Esophagus (tissue), 2 donors: Measurements from ENCODE around the gene UROS. TPM values are rescaled to one million over a fixed set of nuclear protein-coding genes. Genes with fewer than 3 reads are reported as not detected.

Experiments used
- H3K27ac ChIP-seq, 2 donors: one replicate each; pipeline ENCODE4 v1.5.1; 2013; ENCODE audit warnings: low read depth in 2 of 2, mild to moderate bottlenecking in 2 of 2, inconsistent platforms in 1 of 2, low read length in 1 of 2, moderate library complexity in 1 of 2
- H3K27me3 ChIP-seq, 2 donors: one replicate each; pipeline ENCODE4 v1.6.1; 2013; ENCODE audit warnings: low read length in 2 of 2, control low read depth in 1 of 2, mild to moderate bottlenecking in 1 of 2; ENCODE audit not compliant: insufficient read depth in 2 of 2, control insufficient read depth in 1 of 2
- H3K36me3 ChIP-seq, 2 donors: one replicate each; pipeline ENCODE4 v1.6.1; 2013; ENCODE audit warnings: low read length in 1 of 2; ENCODE audit not compliant: control insufficient read depth in 2 of 2, insufficient read depth in 2 of 2
- H3K4me1 ChIP-seq, 2 donors: one replicate each; pipeline ENCODE4 v1.6.1; 2013; ENCODE audit warnings: low read length in 1 of 2; ENCODE audit not compliant: control insufficient read depth in 2 of 2, insufficient read depth in 2 of 2
- H3K4me3 ChIP-seq, 2 donors: one replicate each; pipeline ENCODE4 v1.5.1; 2013; ENCODE audit warnings: low read length in 2 of 2, mild to moderate bottlenecking in 2 of 2, low read depth in 1 of 2, moderate library complexity in 1 of 2
- H3K9me3 ChIP-seq, 2 donors: one replicate each; pipeline ENCODE4 v1.6.1; 2013; ENCODE audit warnings: mild to moderate bottlenecking in 2 of 2, low read depth in 1 of 2, low read length in 1 of 2, moderate library complexity in 1 of 2; ENCODE audit not compliant: control insufficient read depth in 2 of 2, insufficient read depth in 1 of 2
- WGBS, 2 donors: extraction: QIAGEN DNeasy Blood & Tissue Kit; methylation state at CpG; one replicate each; pipeline ENCODE4 v1.1.7; 2013; 5-methylcytosine and 5-hydroxymethylcytosine counted together
- polyA plus RNA-seq, 2 donors: library from polyadenylated mRNA; stranded (reverse); fragments of 200-250 nt; gene quantifications; one replicate each; pipeline ENCODE4 v1.2.3, GENCODE V29; 2013
- donor health status: healthy with polysubstance abuse.
- donor health status: Bipolar disorder and iron deficiency.

The UROS gene
- polyA plus RNA-seq, 2 donors = 16.8 to 23.6 TPM

- 82 to 88% methylated on average over 2 of the region's 2 CpGs for WGBS, 2 donors
- Histone ChIP-seq H3K4me1 (no peaks in the 10 kb centered on the region), H3K27ac (no peak overlapping the region), H3K4me3 (no peak overlapping the region), H3K27me3 (no peaks in the 10 kb centered on the region), H3K9me3 (no peaks in the 10 kb centered on the region), H3K36me3 (peaks cover 13 to 15% of the 10 kb centered on the region in 2 donors)
Observed at GRCh38 chr10:125850766-125851731, 28.0 kb upstream of the UROS start.

GRCh38 chr10:125849448-125849847 is 26.4 kb upstream of the UROS start:
- H3K4me1 ChIP-seq = no peaks in the 10 kb centered on the region
- H3K9me3 ChIP-seq = no peaks in the 10 kb centered on the region
- 83 to 90% methylated on average over 7 of the region's 7 CpGs for WGBS, 2 donors
- H3K27ac ChIP-seq = no peak overlapping the region
- peaks cover 15 to 20% of the 10 kb centered on the region in 2 donors for H3K36me3 ChIP-seq
- no peak overlapping the region for H3K4me3 ChIP-seq
- no peaks in the 10 kb centered on the region for H3K27me3 ChIP-seq

GRCh38 chr10:125848857-125849256 is 25.8 kb upstream of the UROS start:
- Histone ChIP-seq H3K27me3 (no peaks in the 10 kb centered on the region), H3K27ac (no peak overlapping the region), H3K36me3 (peaks cover 15 to 20% of the 10 kb centered on the region in 2 donors), H3K9me3 (no peaks in the 10 kb centered on the region), H3K4me3 (no peak overlapping the region), H3K4me1 (no peaks in the 10 kb centered on the region)
- 94 to 97% methylated on average over 2 of the region's 2 CpGs for WGBS, 2 donors

- 82 to 96% methylated on average over 2 of the region's 2 CpGs for WGBS, 2 donors
- Histone ChIP-seq H3K4me3 (no peak overlapping the region), H3K36me3 (peaks cover 15 to 22% of the 10 kb centered on the region in 2 donors), H3K4me1 (no peaks in the 10 kb centered on the region), H3K9me3 (no peaks in the 10 kb centered on the region), H3K27ac (no peak overlapping the region), H3K27me3 (no peaks in the 10 kb centered on the region)
Observed at GRCh38 chr10:125848371-125848770, 25.3 kb upstream of the UROS start.

DNA sequence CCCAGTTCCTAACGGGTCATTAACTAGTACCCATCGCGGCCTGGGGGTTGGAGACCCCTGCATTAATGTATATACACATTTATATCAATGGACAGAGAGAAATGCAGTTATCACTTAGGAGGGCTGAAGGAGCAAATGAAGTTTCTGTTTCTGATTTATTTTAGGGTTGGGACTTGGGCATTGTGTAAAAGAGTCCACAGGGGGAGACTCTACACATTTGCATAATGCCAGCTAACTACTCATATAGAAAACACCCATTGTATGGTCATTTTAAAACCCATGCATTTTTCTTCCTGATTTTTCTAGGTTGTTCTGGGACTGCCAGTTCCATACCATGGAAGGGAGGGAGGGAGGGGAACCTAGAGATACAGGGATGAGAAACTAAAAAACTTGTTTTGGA is 23.8 kb upstream of the UROS start:
- H3K4me1 ChIP-seq = no peaks in the 10 kb centered on the region
- H3K27ac ChIP-seq = no peak overlapping the region
- H3K36me3 ChIP-seq = peaks cover 10 to 24% of the 10 kb centered on the region in 2 donors
- no peaks in the 10 kb centered on the region for H3K27me3 ChIP-seq
- 95 to 98% methylated on average over 3 of the region's 3 CpGs for WGBS, 2 donors
- no peak overlapping the region for H3K4me3 ChIP-seq
- no peaks in the 10 kb centered on the region for H3K9me3 ChIP-seq

GRCh38 chr10:125845617-125846016 is 22.6 kb upstream of the UROS start:
- Histone ChIP-seq H3K36me3 (peaks cover 10 to 22% of the 10 kb centered on the region in 2 donors), H3K9me3 (no peaks in the 10 kb centered on the region), H3K27ac (no peak overlapping the region), H3K27me3 (no peaks in the 10 kb centered on the region), H3K4me1 (no peaks in the 10 kb centered on the region), H3K4me3 (no peak overlapping the region)
- WGBS, 2 donors = 93 to 96% methylated on average over 11 of the region's 11 CpGs

DNA sequence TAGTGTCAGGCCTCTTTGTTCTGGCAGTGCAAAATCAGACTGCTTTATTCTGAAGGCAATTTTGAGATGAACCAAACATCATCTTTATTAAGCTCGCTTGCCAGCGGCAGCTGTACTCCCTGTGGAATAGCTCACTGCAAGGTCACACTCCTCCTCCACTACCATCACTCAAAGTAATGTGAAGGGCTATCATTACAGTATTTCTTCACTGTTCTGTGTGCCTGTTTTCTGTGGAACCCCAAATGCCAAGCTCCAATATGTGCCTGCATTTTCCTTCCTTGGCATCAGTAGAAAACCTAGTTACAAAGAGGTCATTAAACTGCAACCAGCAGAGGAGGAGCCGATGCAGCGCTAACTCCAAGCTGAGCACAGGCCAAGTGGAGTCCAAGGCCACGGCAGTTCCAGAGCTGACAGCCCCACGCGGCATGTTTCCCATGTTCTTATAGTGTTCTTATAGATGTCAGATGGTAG is 21.7 kb upstream of the UROS start:
- H3K4me1 ChIP-seq = no peaks in the 10 kb centered on the region
- WGBS, 2 donors = 64 to 84% methylated on average over 7 of the region's 7 CpGs
- H3K27ac ChIP-seq = no peak overlapping the region
- no peak overlapping the region for H3K4me3 ChIP-seq
- H3K36me3 ChIP-seq = peaks cover 10 to 27% of the 10 kb centered on the region in 2 donors
- H3K27me3 ChIP-seq = no peaks in the 10 kb centered on the region
- H3K9me3 ChIP-seq = no peaks in the 10 kb centered on the region

GRCh38 chr10:125843603-125844329 is 20.7 kb upstream of the UROS start:
- no peak overlapping the region for H3K4me3 ChIP-seq
- no peak overlapping the region for H3K27ac ChIP-seq
- WGBS, 2 donors = 79 to 93% methylated on average over 9 of the region's 9 CpGs
- H3K9me3 ChIP-seq = no peaks in the 10 kb centered on the region
- no peaks in the 10 kb centered on the region for H3K27me3 ChIP-seq
- peaks cover 10 to 33% of the 10 kb centered on the region in 2 donors for H3K36me3 ChIP-seq
- H3K4me1 ChIP-seq = no peaks in the 10 kb centered on the region

- whole genome bisulfite sequencing, 2 donors = 67 to 76% methylated on average over 3 of the region's 3 CpGs
- no peak overlapping the region for H3K27ac ChIP-seq
- peaks cover 15 to 31% of the 10 kb centered on the region in 2 donors for H3K36me3 ChIP-seq
Observed at GRCh38 chr10:125840955-125841354, 17.9 kb upstream of the UROS start.

More at GRCh38 chr10:125840955-125841354, 17.9 kb upstream of the UROS start:
- Histone ChIP-seq H3K4me1 (no peaks in the 10 kb centered on the region), H3K27me3 (no peaks in the 10 kb centered on the region), H3K4me3 (no peak overlapping the region), H3K9me3 (no peaks in the 10 kb centered on the region)
